ENCODE results near the gene TIMM44.

GRCh38 chr19:7968796-7969554, 25.5 kb upstream of the TIMM44 start:
- no peak for TF ChIP-seq CTCF (IDR thresholded peaks at IDR 0.05; ENCODE audit: low read depth, low read length, missing input control)
- no peak for TF ChIP-seq SP1 (IDR thresholded peaks at IDR 0.05)
- TF ChIP-seq EGR1 (IDR thresholded peaks at IDR 0.05; ENCODE audit: low read depth in 2 of 2), result no peak
- TF ChIP-seq FOXA1 (IDR thresholded peaks at IDR 0.05), result no peak
- TF ChIP-seq TAF1 (conservative IDR thresholded peaks at IDR 0.05), result no peak
- TF ChIP-seq RAD21 (IDR thresholded peaks at IDR 0.05), result no peak
- no peak for TF ChIP-seq MAX (IDR thresholded peaks at IDR 0.05)
- TF ChIP-seq ATF3 (IDR thresholded peaks at IDR 0.05), result no peak
- no peak for TF ChIP-seq HNF4A (conservative IDR thresholded peaks at IDR 0.05)
- TF ChIP-seq YY1 (IDR thresholded peaks at IDR 0.05), result no peak
- TF ChIP-seq GABPA (IDR thresholded peaks at IDR 0.05 in 1 of 2, conservative IDR thresholded peaks at IDR 0.05 in 1 of 2), result no peak
- no peak for TF ChIP-seq REST (IDR thresholded peaks at IDR 0.05)
- no peak for TF ChIP-seq RXRA (IDR thresholded peaks at IDR 0.05)
- no peak for TF ChIP-seq ZBTB33 (IDR thresholded peaks at IDR 0.05)
